Vagina (tissue), 2 donors: ENCODE results near the gene WNT7A. TPM values are rescaled to one million over a fixed set of nuclear protein-coding genes. Genes with fewer than 3 reads are reported as not detected.

Source experiments
- DNase-seq, 2 donors: peaks; one replicate each; pipeline ENCODE4 v3.0.0-alpha.2; 2017; ENCODE audit errors: extremely low spot score in 2 of 2
- H3K27ac ChIP-seq: fragments of 200-600 bp; sonication (generic); one replicate; pipeline ENCODE4 v1.5.1; 2019
- H3K27me3 ChIP-seq: fragments of 200-600 bp; sonication (generic); one replicate; pipeline ENCODE4 v1.5.1; 2019
- H3K36me3 ChIP-seq, 2 donors: fragments of 200-600 bp; sonication (generic); one replicate each; pipeline ENCODE4 v1.5.1; 2017 to 2019
- H3K4me1 ChIP-seq: fragments of 200-600 bp; sonication (generic); one replicate; pipeline ENCODE4 v1.5.1; 2019
- H3K4me3 ChIP-seq, 2 donors: fragments of 200-600 bp; sonication (generic); 1 replicate in 1 of 2; 2 replicates in 1 of 2; pipeline ENCODE4 v1.5.1; 2016 to 2019
- H3K9me3 ChIP-seq: fragments of 200-600 bp; sonication (generic); one replicate; pipeline ENCODE4 v1.5.1; 2019
- POLR2A ChIP-seq, 2 donors: fragments of 450-650 bp; IDR thresholded peaks; one replicate each; pipeline ENCODE4 v1.6.1; 2017; ENCODE audit warnings: antibody characterized with exemption in 2 of 2, mild to moderate bottlenecking in 2 of 2, moderate library complexity in 2 of 2
- POLR2AphosphoS5 ChIP-seq, 2 donors: sonication (generic); formaldehyde crosslinking; IDR thresholded peaks; one replicate each; pipeline ENCODE4 v1.9.0; 2017; ENCODE audit warnings: antibody characterized with exemption in 2 of 2, mild to moderate bottlenecking in 2 of 2, low read depth in 1 of 2; ENCODE audit not compliant: insufficient read depth in 1 of 2
- intact Hi-C: fragments of 100-400 bp; cut with DNase I; formaldehyde crosslinking; loops from one replicate; pipeline ENCODE4 v1.15.1; 2023
- total RNA-seq: library from RNA; depleted of rRNA; stranded (reverse); fragments of >200 nt; gene quantifications from one replicate; pipeline ENCODE4 v1.2.3, GENCODE V29; 2016
- TF ChIP-seq, protein P1 (sequence below), 3 experiments: fragments of 450-650 bp in 2 of 3; fragments of 200-600 bp in 1 of 3; sonication (generic) in 1 of 3; IDR thresholded peaks; one replicate each; pipeline ENCODE4 v1.5.1; 2017 to 2019; ENCODE audit warnings: antibody characterized with exemption in 3 of 3, mild to moderate bottlenecking in 2 of 3, moderate library complexity in 2 of 3

Gene WNT7A
- total RNA-seq, 1 donor from 2014 or later, result not detected

DNA sequence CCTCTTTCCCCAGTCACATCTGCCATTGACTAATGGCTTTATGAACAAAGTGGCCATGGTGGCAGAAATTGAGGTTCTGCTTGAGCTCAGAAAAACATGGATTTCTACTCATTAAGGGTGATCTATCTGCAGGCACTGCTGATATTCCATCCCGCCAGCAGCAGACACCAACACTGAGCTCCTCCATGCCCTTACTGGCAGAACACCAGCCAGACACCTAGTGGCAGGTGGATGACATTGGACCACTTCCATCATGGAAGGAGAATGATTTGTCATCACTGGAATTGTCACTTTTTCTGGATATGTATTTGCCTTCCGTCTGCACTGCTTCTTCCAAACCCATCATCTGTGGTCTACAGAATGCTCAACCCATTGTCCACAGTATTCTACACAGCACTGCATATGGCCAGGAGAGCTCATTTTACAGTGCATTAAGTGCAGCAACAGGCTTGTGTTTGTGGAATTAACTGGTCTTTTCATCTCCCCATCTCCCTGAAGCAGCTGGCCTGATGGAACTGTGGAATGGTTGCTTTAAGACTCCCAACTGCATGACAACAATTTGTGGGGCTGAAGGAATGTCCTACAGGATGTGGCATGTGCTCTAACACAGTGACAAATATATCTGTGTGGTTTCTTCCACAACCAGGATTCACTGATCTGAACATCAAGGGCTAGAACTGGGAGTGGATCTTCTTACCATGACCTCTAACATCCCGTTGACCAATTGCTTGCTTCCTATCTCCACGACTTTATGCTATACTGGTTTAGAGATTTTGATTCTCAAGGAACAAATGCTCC is 103.4 kb downstream of the WNT7A start:
- Histone ChIP-seq H3K27ac (no peak overlapping the region), H3K4me1 (no peaks in the 10 kb centered on the region), H3K27me3 (no peaks in the 10 kb centered on the region), H3K4me3 (no peak overlapping the region), H3K36me3 (no peaks in the 10 kb centered on the region), H3K9me3 (no peaks in the 10 kb centered on the region)
- intact Hi-C loops, result no loop called here
- no peak for DNase-seq
- no peak for TF ChIP-seq POLR2A (IDR thresholded peaks at IDR 0.05)
- TF ChIP-seq, protein P1, sequence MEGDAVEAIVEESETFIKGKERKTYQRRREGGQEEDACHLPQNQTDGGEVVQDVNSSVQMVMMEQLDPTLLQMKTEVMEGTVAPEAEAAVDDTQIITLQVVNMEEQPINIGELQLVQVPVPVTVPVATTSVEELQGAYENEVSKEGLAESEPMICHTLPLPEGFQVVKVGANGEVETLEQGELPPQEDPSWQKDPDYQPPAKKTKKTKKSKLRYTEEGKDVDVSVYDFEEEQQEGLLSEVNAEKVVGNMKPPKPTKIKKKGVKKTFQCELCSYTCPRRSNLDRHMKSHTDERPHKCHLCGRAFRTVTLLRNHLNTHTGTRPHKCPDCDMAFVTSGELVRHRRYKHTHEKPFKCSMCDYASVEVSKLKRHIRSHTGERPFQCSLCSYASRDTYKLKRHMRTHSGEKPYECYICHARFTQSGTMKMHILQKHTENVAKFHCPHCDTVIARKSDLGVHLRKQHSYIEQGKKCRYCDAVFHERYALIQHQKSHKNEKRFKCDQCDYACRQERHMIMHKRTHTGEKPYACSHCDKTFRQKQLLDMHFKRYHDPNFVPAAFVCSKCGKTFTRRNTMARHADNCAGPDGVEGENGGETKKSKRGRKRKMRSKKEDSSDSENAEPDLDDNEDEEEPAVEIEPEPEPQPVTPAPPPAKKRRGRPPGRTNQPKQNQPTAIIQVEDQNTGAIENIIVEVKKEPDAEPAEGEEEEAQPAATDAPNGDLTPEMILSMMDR (IDR thresholded peaks at IDR 0.05), result no peak
- TF ChIP-seq POLR2AphosphoS5 (IDR thresholded peaks at IDR 0.05; ENCODE audit: insufficient read depth in 1 of 2, low read depth in 1 of 2), result no peak

DNA sequence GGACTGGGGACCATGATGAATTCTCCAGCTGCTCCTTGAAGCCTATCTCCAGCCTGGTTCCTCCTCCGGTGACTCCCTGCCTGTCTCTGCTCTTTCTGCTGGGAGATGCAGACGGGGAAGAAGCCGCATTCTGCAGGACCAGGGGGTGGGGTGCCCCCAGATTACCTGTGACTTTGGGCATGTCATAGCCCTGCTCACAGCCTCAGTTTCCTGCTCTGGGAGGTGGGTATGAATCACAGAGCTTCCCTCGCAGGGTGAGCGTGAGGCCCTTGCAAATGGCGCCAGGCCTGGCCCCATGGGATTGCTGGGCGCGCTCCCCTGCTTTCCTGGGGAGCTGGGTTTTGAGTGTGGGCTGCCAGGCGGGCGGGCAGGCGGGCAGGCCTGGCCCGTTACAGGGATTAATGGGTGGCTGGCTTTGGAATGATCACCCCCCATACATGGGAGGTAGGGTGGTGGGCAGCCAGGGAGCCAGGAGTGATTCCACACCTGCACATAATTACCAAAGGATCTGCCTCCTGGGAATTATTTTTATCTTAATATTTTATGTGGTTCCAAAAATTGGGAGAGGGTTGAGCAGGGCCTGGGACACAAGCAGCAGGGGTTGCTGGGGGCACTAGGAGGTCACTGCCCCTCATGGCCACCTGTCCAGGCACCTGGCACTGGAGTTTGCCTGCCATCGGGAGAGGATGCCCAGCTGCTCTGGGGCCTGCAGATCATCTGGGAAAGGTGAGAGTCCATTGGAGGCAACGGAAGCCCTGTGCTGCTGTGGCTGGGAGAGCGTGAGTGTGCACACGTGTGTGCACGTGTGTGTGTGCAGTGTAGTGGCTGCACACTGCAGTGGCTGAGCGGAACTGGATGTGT is 106.8 kb downstream of the WNT7A start:
- H3K27ac ChIP-seq, result no peak overlapping the region
- H3K9me3 ChIP-seq, result no peaks in the 10 kb centered on the region
- DNase-seq, result no peak
- H3K4me1 ChIP-seq, result no peaks in the 10 kb centered on the region
- H3K27me3 ChIP-seq, result no peaks in the 10 kb centered on the region
- H3K4me3 ChIP-seq, result no peak overlapping the region
- TF ChIP-seq, protein P1 (IDR thresholded peaks at IDR 0.05), result no peak
- TF ChIP-seq POLR2AphosphoS5 (IDR thresholded peaks at IDR 0.05; ENCODE audit: insufficient read depth in 1 of 2, low read depth in 1 of 2), result no peak
- TF ChIP-seq POLR2A (IDR thresholded peaks at IDR 0.05), result no peak
- H3K36me3 ChIP-seq, result no peaks in the 10 kb centered on the region
- intact Hi-C loops, result no loop called here

DNA sequence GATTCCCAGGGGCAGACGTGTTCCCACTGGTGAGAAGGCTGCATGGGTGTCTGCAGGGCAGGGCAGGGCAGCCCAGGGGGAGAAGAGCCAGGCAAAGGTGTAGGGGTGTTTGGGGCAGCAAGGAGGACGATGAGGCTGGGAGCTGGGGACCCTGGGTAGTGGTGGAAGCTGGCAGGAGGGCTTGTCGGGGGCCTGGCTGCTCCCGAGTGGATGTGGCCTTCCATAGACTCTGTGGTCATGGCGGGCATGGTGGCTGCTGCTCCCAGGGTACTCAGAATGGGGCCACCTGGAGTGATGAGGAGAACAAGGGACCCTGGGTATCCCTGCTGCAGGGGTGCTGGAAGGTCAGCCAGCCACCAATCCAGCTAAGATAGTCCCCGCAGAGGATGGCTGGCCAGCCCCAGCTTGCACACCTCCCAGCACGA is 107.5 kb downstream of the WNT7A start:
- DNase-seq, result no peak
- no peak overlapping the region for H3K4me3 ChIP-seq
- H3K27ac ChIP-seq, result no peak overlapping the region
- no peaks in the 10 kb centered on the region for H3K9me3 ChIP-seq
- H3K27me3 ChIP-seq, result no peaks in the 10 kb centered on the region
- TF ChIP-seq, protein P1 (IDR thresholded peaks at IDR 0.05), result no peak
- TF ChIP-seq POLR2AphosphoS5 (IDR thresholded peaks at IDR 0.05; ENCODE audit: insufficient read depth in 1 of 2, low read depth in 1 of 2) (no peak), POLR2A (IDR thresholded peaks at IDR 0.05) (no peak)
- no peaks in the 10 kb centered on the region for H3K36me3 ChIP-seq
- H3K4me1 ChIP-seq, result no peaks in the 10 kb centered on the region
- intact Hi-C loops, result no loop called here

DNA sequence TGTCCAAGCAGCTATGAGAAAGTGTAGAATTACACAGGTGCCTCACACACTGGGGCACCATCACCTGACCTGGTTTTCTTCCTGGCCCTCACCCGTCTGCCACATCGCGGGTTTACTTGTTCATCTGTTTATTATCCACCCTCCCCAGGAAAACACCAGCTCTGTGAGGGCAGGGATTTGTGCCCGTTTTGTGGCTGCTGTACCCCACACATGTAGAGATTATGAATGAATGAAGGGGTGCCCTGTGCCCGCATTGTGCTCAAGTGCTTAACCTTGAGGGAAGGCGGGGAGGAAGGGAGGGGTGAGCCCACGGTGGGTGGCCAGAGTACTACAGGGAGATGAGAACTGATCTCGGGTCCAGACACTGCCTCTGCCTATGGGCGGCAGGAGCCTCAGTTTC is 108.4 kb downstream of the WNT7A start:
- DNase-seq, result no peak
- TF ChIP-seq, protein P1 (IDR thresholded peaks at IDR 0.05), result no peak
- no peak for TF ChIP-seq POLR2A (IDR thresholded peaks at IDR 0.05)
- no peak for TF ChIP-seq POLR2AphosphoS5 (IDR thresholded peaks at IDR 0.05; ENCODE audit: insufficient read depth in 1 of 2, low read depth in 1 of 2)
- Histone ChIP-seq H3K27me3 (no peaks in the 10 kb centered on the region), H3K36me3 (no peaks in the 10 kb centered on the region), H3K4me1 (no peaks in the 10 kb centered on the region), H3K4me3 (no peak overlapping the region), H3K27ac (no peak overlapping the region), H3K9me3 (no peaks in the 10 kb centered on the region)
- intact Hi-C loops, result no loop called here
